Measurements from ENCODE around the gene PTPRD.

PTPRD gene

DNA sequence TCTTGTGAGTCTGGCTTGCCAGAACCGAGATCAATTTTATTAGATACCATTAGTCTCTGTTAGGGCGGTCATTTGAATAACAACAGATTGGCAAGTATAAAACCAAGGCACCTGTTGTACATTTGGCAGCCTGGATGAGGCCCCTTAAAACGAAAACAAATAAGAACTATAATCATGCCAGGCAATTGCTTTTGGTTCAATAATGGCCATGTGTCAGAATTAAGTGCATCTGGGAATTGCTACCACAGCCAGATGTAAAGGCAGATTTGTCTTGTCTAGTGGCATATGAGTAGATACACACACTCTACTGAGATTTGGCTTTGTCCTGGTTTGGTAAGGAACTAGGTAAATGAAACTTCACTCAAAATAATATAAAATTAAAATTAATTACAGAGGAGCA is 1767.0 kb downstream of the PTPRD start:
- no peak for DNase-seq

DNA sequence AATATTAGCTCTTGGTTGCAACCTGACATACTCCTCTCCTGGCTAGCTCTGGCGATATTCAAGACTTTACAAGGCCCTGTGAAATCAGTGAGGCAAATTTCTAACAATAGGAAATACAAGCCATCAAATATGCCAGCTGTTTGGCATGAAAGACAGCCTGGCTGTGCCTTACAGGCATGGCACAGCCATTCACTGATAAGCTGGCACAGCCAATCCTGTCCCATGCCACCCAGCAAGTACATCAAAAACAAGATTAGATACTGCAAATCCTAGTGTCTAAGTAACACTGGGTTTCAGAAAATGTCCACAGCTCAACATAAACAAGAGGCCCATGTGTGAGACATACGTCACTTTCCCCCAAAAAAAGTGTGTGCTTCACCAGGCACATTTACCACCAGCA is 1767.4 kb downstream of the PTPRD start:
- no peak for DNase-seq

DNA sequence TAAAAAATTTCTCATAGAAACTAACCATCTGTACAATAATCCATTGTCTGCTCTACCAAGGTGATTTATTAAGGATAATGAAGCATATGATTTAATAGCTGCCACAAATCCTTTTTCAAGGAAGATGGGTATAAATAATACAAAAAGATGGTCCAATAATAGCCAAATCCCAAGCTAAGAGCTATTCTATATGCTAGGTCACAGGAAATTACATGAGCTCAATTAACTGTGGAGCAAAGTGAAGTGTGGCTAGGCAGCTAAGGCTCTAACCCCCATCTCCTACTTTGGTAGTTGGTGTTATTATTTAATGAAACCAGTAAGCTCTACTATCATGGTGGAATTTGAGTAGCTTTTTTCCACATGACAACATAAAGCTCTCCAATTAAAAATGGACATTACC is 1768.3 kb downstream of the PTPRD start:
- no peak for DNase-seq

DNA sequence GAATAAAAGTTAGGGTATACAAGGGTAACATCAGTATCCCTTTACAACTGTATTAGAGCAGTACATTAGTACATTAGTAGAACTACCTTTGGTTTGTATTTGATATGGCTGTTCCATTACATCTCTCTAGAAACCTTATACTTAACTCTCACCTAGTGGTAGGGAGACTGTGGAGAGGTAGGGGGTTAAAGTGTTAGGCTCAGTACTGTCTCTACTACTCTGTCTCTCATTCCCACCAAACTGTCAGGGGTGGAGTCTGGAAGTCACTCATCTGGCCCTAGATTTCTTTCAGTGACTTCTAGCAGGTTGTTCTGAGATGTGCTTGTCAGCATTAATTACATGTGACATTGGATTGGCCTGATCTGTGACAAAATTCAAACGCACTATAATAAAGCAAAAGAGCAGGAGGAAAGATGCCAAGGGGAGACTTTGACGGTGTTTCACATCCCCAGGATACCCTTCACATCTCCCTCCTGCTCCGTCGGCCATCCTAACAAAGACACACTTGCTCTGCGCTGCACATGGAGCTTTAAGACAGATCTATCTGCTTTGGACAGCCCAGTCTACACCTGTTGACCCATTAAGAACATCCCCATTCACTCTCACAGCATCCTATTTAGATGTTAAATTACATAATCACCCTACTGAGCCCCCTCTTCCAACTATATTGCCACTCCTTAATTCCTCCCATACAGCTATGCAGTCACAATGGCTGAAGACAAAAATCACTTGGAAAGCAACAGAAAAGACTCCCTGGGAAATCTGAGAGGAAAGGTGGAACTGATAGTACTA is 1770.2 kb downstream of the PTPRD start:
- no peak for DNase-seq

DNA sequence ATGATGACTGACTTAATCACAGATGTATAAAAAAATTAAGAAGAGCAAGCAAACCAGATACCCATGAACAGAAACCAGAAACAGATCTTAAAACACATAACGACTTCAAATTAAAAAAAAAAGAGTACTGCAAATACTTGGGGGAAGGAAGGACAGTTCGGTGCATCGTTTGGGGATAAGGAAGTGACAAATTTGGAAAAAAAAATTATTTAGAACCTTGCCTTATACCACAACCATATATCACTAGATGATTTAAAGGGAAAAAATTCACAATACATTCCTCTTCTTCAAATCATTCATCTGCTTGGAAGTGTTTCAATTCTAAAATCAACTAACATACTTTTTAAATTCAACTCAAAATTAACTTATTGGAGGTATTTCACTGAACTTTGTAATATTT is 1774.7 kb downstream of the PTPRD start:
- DNase-seq = no peak

DNA sequence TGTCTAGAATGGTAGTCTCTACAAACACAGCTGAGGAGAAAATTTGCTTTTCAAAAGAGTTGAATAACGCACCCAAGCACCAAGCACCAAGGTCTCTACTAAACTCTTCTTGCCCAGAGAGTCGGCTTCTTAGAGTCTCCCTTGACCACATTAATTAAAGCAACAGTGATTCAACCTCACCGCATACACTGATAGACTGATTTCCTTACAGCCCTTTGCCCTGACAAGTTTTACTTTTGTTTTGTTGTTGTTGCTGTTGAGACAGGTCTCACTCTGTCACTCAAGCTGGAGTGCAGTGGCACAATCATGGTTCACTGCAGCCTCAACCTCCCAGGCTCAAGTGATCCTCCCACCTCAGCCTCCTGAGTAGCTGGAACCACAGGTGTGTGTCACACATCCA is 1777.5 kb downstream of the PTPRD start:
- DNase-seq = no peak

DNA sequence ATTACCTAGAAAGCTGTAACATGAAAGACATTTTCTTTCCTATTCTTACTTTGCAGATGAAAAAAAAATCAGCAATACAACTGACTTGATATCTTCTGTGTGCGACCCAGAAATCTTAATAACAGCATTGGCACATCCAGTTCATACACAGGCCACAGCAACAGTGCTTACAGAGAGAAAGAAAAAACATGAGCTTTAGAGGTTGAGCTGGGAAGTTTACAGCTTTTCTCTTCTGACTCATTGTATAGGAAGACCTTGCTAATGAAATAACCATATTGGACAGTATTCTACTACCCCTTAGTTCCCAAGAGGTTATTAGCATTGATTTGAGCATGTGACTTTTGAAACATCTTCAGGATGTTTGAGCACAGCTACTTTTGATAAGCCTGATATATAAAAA is 1779.8 kb downstream of the PTPRD start:
- no peak for DNase-seq

DNA sequence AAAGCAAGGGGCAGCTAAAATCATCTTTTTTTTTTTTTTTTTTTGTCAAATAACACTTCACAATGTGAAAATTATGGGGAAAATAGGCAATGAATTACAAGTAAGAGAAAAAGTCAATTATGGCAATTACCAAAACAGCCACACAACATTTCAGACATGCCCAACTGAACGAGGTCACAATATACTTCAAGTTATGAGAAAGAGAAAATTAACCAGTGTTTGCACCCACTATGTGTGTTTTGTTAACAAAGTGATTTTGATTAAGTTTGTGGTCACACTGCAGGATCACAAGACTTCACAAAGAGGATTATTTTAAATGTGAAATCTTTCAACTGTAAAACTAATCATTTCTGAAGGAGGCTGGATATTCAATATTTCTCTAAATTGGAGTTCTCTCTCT is 1780.4 kb downstream of the PTPRD start:
- no peak for DNase-seq

DNA sequence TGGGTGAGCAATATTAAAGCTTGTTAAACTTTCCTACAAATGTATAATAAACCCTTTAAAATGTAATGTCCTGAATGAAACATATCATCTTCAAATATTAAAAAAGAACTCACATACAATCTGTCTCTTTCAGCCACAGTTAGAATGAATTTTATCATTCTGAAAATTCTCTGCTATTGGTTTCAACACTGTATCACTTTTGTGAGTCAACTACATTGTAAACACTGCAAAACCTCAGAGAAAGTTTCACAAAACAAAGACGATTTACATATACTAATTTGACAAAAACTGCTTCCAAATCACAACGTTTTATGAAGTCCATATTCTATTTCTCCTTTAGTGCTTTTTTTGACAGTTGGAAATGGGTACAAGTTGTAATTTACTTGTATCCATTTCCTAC is 1781.2 kb downstream of the PTPRD start:
- DNase-seq = no peak

DNA sequence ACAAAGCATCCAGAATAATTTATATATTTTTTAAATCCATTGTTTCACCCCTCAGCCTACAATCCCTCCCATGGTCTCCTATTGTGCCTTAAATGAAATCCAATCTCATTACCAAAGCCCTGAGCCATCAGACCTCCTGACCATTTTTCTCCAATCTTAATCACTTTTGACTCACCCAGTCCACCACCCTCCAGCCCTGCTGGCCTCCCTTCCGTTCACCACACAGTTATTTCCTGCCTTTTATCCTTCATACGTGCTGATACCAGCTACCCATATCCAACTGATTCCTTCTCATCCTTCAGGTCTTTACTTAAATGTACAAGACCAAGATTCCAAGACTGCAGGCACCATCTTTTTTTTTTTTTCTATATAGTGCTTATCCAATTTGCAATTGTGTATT is 1786.5 kb downstream of the PTPRD start:
- DNase-seq = no peak

DNA sequence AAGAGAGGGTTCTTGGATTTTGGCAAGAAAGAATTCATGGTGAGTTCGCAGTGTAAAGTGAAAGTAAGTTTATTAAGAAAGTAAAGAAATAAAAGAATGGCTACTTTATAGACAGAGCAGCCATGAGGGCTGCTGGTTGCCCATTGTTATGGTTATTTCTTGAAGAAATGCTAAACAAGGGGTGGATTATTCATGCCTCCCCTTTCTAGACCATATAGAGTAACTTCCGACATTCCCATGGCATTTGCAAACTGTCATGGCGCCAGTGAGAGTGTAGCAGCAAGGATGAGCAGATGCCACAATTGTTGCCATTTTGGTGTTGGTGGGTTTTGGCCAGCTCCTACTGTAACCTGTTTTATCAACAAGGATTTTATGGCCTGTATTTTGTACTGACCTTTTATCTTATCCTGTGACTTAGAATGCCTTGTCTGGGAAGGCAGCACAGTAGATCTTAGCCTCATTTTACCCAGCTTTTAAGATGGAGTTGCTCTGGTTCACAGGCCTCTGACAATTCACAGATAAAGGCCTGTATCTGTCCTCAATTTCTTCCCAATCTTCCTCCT is 1787.1 kb downstream of the PTPRD start:
- no peak for DNase-seq

DNA sequence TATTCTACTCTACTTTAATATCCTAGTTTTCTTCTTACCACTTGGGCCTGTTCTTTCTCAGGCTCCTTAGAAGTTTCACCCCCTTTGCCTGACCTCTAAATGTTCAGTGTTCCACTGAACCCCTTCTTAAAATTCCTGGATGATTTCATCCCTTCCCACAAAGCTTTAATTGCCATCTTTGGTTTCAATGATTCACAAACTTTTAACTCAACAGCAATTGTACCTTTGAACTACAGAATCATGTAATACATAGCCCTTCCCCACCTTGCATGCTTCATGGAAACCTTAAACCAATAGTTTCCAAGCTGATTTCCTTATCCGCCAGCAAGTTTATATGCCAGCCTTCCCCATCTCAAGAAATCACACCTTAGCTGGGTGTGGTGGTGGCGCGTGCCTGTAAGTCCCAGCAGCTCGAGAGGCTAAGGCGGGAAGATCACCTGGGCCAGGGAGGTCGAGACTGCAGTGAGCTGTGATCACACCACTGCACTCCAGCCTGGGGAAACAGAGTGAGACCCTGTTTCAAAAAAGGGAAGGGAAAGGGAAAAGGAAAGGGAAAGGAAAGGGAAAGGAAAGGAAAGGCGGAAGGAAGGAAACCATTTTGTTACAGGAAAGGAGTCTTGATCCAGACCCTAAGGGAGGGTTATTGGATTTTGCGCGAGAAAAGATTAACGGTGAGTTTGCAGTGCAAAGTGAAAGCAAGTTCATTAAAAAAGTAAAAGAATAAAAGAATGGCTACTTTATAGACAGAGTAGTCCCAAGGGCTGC is 1789.5 kb downstream of the PTPRD start:
- DNase-seq = no peak

DNA sequence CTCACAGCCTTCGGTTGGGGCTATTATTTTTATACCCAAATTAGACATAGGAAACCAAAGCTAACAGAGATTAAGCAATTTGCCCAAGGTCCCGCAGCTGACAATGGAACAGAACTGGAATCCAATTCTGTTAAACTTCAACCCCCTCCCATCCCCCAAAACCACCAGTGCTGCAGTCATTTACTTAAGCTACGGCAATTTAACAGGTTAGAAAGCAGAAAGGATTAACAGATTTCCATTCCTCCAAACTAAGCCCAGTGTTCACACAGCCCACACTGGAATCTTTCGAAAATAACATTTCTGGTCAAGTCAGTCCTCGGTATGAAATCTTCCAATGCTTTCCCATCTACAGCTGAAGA is 1790.2 kb downstream of the PTPRD start:
- DNase-seq = no peak

DNA sequence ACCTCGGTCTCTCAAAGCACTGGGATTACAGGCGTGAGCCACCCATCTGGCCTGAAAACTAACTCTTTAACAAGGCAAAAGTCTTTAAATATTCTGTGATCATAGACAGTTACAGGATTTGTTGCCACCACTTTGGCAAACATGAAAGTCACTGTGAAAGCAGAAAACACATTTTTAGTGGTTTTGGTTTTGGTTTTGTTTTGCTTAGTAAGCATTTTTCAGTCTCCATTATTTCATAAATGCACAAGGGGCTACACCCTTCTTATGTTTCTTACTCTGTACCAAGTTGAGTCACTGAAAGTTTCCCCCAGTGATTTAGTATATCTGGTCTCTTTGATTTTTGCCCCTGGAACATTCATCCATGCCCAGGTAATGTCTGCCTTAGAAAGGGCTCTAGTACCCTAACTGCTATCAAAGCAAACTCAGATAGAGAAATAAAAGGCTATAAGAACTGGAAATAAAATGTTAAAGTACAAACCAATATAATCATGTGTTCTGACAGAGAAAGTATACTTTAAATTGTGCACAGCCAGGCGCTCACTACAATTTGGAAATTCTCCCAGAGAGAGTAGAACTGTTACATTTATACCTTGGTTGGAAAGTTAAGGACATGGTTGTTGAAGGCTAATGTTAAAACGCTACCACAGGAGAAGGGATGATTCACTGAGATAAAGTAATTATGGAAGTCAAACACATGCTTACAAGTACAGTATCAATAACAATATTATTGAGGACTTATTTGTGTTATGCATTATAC is 1790.7 kb downstream of the PTPRD start:
- no peak for DNase-seq

DNA sequence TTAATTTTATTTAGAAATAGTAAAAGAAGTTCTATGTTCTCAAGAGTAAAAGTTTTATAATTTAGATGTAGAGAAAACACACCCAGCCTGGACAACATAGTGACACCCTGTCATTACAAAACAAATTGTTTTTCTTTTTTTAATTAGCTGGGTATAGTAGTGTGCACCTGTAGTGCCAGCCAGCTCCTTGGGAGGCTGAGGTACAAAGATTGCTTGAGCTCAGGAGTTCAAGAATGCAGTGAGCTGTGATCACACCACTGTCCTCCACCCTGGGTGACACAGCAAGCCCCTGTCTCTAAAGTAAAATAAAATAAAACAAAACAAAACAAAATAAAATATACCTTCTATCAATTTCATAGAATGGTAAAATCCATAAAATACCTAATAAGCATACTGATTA is 1795.5 kb downstream of the PTPRD start:
- no peak for DNase-seq

DNA sequence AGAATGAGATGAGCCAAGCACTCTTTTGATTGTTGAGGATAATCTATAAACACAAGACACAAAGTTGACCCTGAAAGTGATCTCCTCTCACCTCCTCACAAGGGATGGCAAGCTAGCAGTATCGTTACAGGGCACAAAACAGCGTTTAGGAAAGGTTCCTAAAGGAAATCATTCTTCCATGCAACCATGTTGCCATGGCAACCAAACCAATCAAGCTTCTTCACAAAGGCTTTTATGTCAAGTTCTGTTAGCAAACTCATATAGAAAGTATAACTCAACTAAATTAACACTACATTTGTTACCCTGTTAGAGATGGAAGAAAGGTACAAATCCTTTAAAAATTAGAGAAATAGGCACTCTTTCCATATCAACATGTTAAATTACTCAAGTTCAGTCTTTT is 1796.4 kb downstream of the PTPRD start:
- DNase-seq = no peak

DNA sequence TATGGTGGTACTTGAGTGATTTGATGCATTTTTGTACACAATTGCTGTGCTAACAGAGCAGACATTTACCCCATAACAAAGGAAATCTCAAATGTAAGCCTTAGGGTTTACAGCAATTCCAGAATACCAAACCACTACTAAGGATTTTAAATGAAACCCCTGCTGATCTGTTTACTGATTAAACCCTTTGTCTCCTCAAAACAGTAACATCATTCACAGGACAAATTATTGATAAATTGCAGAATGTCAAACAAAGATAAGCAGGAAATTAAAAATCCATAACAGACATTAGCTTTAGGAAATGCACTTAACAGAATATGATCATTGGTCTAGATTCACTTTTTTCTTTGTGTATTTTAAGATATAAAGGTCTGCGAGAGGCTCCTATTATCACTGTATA is 1796.9 kb downstream of the PTPRD start:
- DNase-seq = no peak

DNA sequence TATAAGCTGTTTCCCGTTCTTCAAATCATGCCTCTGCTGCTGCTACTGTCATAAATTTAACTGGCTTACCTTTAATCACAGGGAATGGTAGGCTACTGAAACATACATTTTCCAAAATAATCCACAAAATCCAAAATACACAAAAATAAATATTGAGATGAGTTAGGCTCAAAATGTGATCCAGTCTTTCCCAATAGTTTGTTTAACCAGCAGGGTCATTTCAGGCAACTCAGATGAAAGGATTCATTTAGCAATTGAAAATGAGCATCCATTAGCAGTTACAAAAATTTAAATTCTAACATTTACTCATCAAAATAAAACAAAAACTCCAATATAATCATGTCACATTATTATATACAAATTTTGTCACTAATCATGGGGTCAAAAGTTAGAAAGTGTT is 1797.6 kb downstream of the PTPRD start:
- no peak for DNase-seq

DNA sequence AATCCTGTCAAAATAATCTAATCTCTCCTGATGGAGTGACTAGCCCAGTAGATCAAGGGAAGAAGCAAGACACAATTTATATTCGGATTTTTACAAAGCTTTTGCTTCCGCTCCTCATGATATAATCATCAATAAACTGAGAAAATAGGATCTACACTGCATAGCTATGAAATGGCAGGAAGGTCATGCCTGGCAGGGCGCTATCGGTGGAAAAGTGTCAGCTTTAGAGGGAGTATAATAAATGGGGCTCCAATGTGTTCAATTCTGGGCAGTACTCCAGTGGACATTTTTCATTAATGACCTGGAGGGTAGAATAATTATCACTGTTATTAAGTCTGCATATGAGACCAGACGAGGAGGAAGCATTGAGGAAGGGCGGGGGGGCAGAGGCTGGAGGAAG is 1799.9 kb downstream of the PTPRD start:
- DNase-seq = no peak

DNA sequence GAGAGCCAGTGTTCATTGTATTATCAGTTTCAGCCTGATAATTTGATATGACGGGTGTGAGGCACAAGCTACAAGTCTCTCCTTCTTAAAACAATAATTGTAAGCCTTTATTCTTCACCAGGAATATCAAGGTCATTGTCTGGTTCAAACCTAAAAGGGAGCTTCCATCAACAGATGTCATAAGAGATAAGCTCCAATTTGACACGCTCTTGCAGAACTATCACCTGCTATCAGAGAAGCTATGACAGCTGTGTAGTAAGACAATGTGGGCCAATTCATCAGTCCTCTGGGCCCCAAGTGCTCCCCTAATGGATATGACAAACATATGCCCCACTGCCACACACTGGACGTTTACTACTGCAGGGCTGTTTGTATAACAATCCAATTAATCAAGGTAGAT is 1803.1 kb downstream of the PTPRD start:
- DNase-seq = no peak

DNA sequence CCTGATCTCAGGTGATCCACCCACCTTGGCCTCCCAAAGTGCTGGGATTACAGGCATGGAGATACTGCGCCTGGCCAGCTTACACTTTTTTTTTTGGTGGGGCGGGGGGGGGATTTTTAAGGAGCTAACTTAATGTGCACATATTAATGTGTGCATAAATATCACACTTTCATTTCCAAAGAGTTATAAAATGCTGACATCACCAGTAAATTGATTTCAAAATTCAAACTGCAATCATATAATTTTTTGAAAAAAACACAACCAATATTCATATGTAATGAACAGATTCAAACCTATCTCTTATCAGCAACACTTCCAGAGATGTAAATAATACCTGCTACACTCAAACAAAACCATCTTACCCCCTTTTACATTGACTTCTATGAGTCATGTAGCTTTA is 1806.7 kb downstream of the PTPRD start:
- DNase-seq = no peak

DNA sequence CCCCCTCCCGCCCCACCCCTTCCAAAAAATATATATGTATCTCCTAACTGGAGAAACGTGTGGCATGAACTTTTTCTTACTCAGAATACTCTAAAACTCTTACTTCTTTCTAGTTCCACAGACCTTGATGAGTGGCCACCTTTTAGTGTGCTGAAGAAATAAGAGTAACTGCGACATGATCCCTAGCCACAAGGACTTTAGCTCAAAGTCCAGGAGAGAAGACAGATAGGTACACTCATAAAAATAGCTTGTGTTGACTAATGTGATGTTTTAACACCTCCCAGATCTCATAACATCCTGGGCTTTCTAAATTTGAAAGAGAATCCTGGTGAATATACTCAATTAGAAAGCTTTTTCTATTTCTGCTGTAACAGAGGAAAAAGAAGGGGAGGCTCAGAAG is 1808.2 kb downstream of the PTPRD start:
- no peak for DNase-seq

DNA sequence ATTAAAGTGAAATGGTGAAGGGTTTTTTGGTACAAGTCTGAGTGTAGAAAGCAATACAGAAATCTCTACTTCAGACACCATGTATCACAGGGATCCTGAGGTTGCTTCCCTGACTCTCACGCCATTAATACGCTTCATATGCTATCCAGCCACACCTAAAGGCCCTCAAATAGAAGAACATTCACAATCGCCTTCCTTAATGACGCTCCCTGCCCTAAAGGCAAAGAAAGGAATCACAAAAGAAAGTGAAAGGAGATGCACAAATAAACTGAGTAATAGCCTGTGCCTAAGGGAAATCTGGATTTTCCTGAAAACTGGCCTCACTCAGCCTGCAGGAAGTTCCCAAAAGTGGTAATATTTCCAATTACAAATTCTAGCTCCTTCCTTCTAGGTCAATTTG is 1810.6 kb downstream of the PTPRD start:
- DNase-seq = no peak

DNA sequence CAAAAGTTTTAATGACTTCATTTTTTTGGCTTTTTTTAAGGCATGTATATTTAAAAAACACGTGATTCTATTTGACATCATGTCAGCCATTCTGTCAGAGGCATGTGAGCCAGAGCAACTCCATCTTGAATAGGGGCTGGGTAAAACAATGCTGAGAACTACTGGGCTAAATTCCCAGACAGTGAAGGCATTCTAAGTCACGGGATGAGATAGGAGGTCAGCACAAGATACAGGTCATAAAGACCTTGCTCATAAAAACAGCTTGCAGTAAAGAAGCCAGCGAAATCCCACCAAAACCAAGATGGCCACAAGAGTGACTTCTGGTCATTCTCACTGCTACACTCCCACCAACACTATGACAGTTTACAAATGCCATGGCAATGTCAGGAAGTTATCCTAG is 1812.6 kb downstream of the PTPRD start:
- DNase-seq = no peak
